Activated CD8-positive, alpha-beta T cell treated with anti-CD3 and anti-CD28 coated beads for 36 hours (primary cell): Measurements from ENCODE around the gene BPIFB4. TPM values are rescaled to one million over a fixed set of nuclear protein-coding genes. Genes with fewer than 3 reads are reported as not detected.
"Not testable (repeated sequence)": the region's sequence is repeated elsewhere in the genome, so short reads cannot be mapped to it uniquely, and the experiment has no call there.

ENCODE experiments used
- ATAC-seq: fragments of 200-7000 bp; cut with Tn5 transposase; one replicate; pipeline ENCODE4 v1.10.0; 2021; ENCODE audit warnings: mild to moderate bottlenecking, moderate library complexity
- CTCF ChIA-PET: fragments of 350-600 bp; sonication (Branson Sonifier 250); formaldehyde crosslinking; loops from one replicate; lab custom pipeline; 2021; ENCODE audit warnings: antibody characterized with exemption; lab: Charles Lee
- POLR2A ChIA-PET: fragments of 350-600 bp; sonication (Branson Sonifier 250); formaldehyde crosslinking; loops from one replicate; lab custom pipeline; 2021; ENCODE audit warnings: antibody characterized with exemption; lab: Charles Lee
- DNase-seq: peaks from one replicate; pipeline ENCODE4 v3.0.0-alpha.2; 2020
- H3K27ac Mint-ChIP-seq: one replicate; pipeline ENCODE4 v1.8.0; 2021; ENCODE audit warnings: mild to moderate bottlenecking, mixed read lengths
- H3K27me3 Mint-ChIP-seq: one replicate; pipeline ENCODE4 v1.8.0; 2021; ENCODE audit warnings: mixed read lengths
- H3K36me3 Mint-ChIP-seq: one replicate; pipeline ENCODE4 v1.8.0; 2021; ENCODE audit warnings: low read depth, mixed read lengths
- H3K4me1 Mint-ChIP-seq: one replicate; pipeline ENCODE4 v1.8.0; 2021; ENCODE audit warnings: low read depth, mixed read lengths
- H3K4me3 Mint-ChIP-seq: one replicate; pipeline ENCODE4 v1.8.0; 2021; ENCODE audit warnings: mild to moderate bottlenecking, moderate library complexity, mixed read lengths
- H3K9me3 Mint-ChIP-seq: one replicate; pipeline ENCODE4 v1.8.0; 2021; ENCODE audit warnings: mixed read lengths
- intact Hi-C: fragments of 100-400 bp; cut with micrococcal nuclease; formaldehyde crosslinking; loops from one replicate; pipeline ENCODE4 v1.10.0; 2022
- total RNA-seq, 2 experiments: library from RNA; stranded (reverse); gene quantifications; one replicate each; pipeline ENCODE4 v1.2.3, GENCODE V29; 2021
- TF ChIP-seq, protein P1 (sequence below): fragments of 200-600 bp; IDR thresholded peaks from one replicate; pipeline ENCODE4 v1.8.0; 2022; ENCODE audit warnings: antibody characterized with exemption, mild to moderate bottlenecking

The BPIFB4 gene
- total RNA-seq, 2 experiments from 2014 or later, result not detected

DNA sequence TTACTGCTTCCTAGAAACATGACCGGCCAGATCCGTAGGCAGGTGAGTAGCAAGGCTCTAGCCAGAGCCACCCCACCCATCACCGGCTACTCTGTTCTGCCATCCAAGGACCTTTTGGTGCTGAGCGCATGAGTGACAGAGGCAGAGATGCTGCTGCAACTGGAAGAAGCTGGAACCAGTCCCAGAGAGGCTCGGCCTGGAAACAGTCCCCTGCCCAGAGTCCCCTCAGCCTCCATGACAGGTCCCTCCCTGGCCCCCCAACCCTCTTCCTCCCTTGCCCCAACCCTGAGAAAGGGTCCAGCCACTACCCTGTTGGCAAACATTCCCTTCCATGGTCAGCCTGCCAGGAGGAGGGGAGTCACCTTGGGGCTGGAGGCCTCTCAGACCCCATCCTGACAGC, 31.9 kb downstream of the BPIFB4 start:
- intact Hi-C loops, result no loop called here
- CTCF ChIA-PET, result no interaction called here
- H3K4me1 Mint-ChIP-seq, result no peaks in the 10 kb centered on the region
- H3K4me3 Mint-ChIP-seq, result no peak overlapping the region
- POLR2A ChIA-PET, result no interaction called here
- H3K36me3 Mint-ChIP-seq, result no peaks in the 10 kb centered on the region
- TF ChIP-seq, protein P1, sequence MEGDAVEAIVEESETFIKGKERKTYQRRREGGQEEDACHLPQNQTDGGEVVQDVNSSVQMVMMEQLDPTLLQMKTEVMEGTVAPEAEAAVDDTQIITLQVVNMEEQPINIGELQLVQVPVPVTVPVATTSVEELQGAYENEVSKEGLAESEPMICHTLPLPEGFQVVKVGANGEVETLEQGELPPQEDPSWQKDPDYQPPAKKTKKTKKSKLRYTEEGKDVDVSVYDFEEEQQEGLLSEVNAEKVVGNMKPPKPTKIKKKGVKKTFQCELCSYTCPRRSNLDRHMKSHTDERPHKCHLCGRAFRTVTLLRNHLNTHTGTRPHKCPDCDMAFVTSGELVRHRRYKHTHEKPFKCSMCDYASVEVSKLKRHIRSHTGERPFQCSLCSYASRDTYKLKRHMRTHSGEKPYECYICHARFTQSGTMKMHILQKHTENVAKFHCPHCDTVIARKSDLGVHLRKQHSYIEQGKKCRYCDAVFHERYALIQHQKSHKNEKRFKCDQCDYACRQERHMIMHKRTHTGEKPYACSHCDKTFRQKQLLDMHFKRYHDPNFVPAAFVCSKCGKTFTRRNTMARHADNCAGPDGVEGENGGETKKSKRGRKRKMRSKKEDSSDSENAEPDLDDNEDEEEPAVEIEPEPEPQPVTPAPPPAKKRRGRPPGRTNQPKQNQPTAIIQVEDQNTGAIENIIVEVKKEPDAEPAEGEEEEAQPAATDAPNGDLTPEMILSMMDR, result no peak
- ATAC-seq, result no peak
- no peaks in the 10 kb centered on the region for H3K9me3 Mint-ChIP-seq
- no peak for DNase-seq
- H3K27ac Mint-ChIP-seq, result no peak overlapping the region
- no peaks in the 10 kb centered on the region for H3K27me3 Mint-ChIP-seq

DNA sequence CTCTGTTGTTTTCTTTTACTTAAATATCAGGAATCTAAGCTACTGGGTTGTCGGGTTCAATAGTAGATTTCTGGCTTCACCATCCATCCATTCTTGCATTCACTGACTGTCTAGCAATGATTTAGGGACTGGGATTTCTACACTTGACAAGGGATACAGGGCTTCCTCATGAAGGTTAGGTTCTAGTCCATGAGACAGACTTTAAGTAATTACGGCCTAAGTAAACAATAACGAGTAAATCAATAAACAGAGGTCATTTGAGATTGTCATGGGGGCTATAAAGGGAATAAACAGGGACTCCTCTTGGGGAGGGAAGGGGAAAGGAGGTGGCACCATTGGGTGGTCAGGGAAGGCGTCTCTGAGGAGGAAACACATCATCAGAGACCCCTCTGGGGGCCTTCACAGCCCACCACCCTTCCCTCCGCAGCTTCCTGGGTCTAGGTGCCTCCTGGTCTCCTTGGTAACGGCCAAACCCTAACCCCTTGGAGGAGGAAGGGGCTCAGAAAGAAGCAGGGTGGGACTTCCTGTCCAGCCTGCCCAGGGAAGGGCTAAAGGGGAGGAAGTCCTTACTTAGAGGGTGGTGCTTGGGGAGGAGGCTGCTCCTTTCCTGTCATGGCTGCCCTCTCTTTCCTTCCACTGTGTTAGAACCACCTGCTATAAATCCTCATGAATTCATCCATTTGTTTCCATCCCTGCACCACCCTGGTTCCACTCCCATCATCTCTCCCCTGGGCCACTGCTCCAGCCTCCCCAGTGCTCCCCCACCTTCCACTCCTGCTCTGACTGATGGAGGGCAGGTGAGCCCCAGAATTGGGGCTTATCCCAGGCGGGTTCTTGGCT, 33.3 kb downstream of the BPIFB4 start:
- ChIA-PET CTCF (no interaction called here), POLR2A (no interaction called here)
- H3K9me3 Mint-ChIP-seq, result no peaks in the 10 kb centered on the region
- DNase-seq, result no peak
- no peak overlapping the region for H3K4me3 Mint-ChIP-seq
- H3K36me3 Mint-ChIP-seq, result no peaks in the 10 kb centered on the region
- no peak for ATAC-seq
- TF ChIP-seq, protein P1, result no peak
- H3K4me1 Mint-ChIP-seq, result no peaks in the 10 kb centered on the region
- H3K27ac Mint-ChIP-seq, result no peak overlapping the region
- no peaks in the 10 kb centered on the region for H3K27me3 Mint-ChIP-seq
- intact Hi-C loops, result no loop called here

DNA sequence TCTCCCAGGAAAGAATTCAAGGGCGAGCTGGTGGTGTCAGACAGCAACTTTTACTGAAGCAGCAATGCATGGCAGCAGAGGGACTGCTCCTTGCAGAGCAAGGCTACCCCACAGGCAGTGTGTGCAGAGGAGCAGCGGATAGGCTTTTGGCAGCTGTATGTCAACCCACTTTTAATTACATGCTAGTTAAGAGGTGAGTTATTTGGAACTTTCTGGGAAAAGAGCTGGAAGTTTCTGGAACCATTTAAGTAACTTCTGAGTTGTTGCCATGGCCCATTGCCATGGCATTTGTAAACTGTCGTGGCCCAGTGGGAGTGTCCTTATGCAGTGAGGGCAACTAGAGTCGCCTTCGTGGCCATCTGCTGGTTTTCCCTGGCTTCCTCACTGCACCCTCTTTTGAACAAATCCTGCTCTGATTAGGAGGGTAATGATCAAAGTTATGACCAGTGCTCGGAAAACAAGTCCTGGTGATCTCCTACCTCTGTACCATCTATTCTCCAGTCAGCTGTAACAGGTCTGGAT, 34.0 kb downstream of the BPIFB4 start:
- Mint-ChIP-seq H3K27me3 (no peaks in the 10 kb centered on the region), H3K4me3 (no peak overlapping the region), H3K9me3 (no peaks in the 10 kb centered on the region), H3K4me1 (no peaks in the 10 kb centered on the region), H3K27ac (no peak overlapping the region), H3K36me3 (no peaks in the 10 kb centered on the region)
- no peak for ATAC-seq
- CTCF ChIA-PET, result no interaction called here
- POLR2A ChIA-PET, result no interaction called here
- DNase-seq, result no peak
- TF ChIP-seq, protein P1, result no peak
- intact Hi-C loops, result no loop called here

GRCh38 chr20:33115501-33115900, 36.1 kb downstream of the BPIFB4 start:
- DNase-seq, POLR2A ChIA-PET, H3K4me3 Mint-ChIP-seq, ATAC-seq, H3K9me3 Mint-ChIP-seq, CTCF ChIA-PET, H3K27me3 Mint-ChIP-seq, H3K27ac Mint-ChIP-seq, H3K36me3 Mint-ChIP-seq, intact Hi-C loops: not testable (repeated sequence)
- H3K4me1 Mint-ChIP-seq, result peaks cover 14% of the 10 kb centered on the region

DNA sequence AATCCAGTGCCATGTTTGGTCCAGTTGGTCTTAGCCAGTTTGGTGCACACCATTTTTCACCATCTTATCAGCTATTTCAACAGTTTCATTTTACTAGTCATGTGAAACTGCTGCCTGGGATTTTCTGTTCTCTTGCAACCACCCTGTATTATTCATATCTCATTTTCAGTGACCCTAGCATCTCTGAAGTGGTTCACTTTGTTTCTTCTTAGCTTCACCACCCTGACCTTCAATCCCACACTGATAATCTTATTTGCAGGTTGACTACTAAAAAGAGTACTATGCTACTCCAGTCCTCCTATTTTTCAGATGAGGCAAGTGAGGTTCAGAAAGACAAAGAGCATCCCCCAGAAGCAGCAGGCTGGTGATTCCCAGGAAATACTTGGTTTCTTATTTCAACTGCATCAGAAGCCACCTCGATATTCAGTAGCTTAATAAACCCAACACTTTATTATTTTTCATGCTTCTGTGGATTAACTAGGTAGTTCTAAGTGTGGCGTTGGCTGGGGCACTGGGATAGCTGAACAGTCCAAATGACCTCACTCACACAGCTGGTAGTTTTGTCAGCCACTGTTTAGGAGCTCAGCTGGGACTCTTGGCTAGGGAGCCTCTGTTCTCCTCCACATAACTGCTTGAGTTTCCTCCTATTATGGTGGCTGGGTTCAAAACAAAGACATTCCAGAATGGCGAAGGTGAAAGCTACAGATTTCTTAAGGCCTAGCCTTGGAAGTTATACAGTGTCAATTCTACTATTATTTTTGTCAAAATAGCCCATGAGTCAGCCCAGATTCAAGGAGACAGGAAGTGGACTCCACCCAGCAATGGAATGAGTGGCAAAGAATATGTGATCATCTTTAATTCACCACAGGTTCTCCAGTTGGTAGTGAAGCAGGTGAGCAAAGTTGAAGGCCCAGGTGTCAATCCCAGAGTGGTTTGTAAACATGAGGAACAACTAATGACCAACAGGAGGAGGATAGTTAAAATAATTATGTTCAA, 40.6 kb downstream of the BPIFB4 start:
- no peak overlapping the region for H3K4me3 Mint-ChIP-seq
- H3K27ac Mint-ChIP-seq, result no peak overlapping the region

More for the DNA sequence above, 40.6 kb downstream of the BPIFB4 start:
- CTCF ChIA-PET, result interaction anchor here (0.9 kb wide), 1 partner anchor 24 kb away, joined by 3 read pairs; no protein-coding TSS in a partner anchor
- Mint-ChIP-seq H3K9me3 (no peaks in the 10 kb centered on the region), H3K4me1 (peaks cover 15% of the 10 kb centered on the region), H3K36me3 (peaks cover 2% of the 10 kb centered on the region), H3K27me3 (no peaks in the 10 kb centered on the region)
- intact Hi-C loops, result no loop called here
- ATAC-seq (peak; percentile 56), DNase-seq (no peak)
- TF ChIP-seq, protein P1, result no peak
- POLR2A ChIA-PET, result no interaction called here
